Activated T-helper 9 cell treated with anti-CD3 and anti-CD28 coated beads, Interleukin-2, amount 50 U/mL, for 16 hours (primary cell): ENCODE measurements around the gene RLN2.
"Not testable (repeated sequence)": the region's sequence is repeated elsewhere in the genome, so short reads cannot be mapped to it uniquely, and the experiment has no call there.

Experiments used
- DNase-seq: peaks from one replicate; pipeline ENCODE4 v3.0.0-alpha.2; 2020; ENCODE audit warnings: low read depth

Gene RLN2

GRCh38 chr9:5303840-5304795 is at the start of gene RLN2:
TSS of gene RLN2 (minus strand) at chr9:5304716. CDS start at chr9:5304580, 136 bp downstream.
- DNase-seq, result not testable (repeated sequence)

DNA sequence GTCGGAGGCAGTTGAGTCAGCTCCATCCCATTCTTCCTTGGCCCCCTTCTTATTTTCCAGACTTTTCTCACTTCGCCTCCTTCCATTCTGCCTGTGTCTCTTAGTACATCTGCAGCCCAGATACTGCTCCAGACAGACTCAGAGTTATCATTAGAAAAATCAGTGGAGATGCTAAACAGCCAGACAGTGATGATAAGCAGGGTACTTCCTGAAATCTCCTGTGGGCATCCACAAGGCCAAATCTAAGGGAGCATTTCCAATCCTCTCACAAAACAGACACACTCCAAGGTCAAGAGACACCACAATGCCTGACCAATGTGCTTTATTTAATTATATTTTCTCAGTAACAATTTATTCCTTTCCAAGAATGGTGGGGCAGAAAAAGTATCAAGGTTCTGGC is 49.7 kb upstream of the RLN2 start:
- no peak for DNase-seq

DNA sequence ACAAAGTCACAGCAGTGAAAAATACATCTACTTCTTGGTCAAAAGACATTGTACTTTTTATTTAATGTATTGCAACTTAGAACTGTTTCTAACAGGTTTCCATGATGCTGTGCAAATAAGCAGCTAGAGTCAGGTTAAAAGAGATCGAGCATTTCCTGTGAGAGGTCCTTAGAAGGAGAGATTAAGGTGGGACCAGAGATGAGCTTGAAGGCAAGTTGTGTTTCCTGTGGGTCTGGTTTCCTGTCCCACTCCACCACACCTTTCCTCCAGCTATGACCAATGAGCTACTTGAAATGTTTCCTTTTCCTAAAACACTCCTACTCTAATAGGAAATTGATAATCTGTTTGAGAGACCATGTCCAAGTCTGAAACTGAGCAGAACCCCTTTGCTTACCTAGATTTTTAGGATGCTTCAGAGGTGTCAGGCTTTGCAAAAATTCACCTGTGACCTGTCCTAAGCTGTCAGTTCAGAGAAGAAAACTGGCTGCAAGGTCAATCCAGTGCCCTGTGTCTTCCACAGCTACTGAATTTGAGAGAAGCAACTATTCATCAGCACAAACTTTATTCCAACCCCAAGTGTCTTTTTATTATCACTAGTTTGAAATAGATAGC is 48.2 kb upstream of the RLN2 start:
- no peak for DNase-seq

- not testable (repeated sequence) for DNase-seq
These were observed 34.8 kb upstream of the RLN2 start, which contains the start of gene RLN1 for GRCh38 chr9:5338992-5339981. TSS of gene RLN1 (minus strand) at chr9:5339876. CDS start at chr9:5339746, 130 bp downstream.

- DNase-seq, result no peak
These were observed 32.2 kb upstream of the RLN2 start for GRCh38 chr9:5336688-5337087.

DNA sequence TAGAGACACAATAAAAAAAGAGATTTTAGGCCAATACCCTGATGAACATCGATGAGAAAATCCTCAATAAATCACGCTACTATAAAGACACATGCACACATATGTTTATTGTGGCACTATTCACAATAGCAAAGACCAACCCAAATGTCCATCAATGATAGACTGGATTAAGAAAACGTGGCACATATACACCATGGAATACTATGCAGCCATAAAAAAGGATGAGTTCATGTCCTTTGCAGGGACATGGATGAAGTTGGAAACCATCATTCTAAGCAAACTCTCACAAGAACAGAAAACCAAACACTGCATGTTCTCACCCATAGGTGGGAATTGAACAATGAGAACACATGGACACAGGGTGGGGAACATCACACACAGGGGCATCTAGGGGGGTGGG is 26.8 kb upstream of the RLN2 start:
- not testable (repeated sequence) for DNase-seq

GRCh38 chr9:5326893-5327548 is 22.5 kb upstream of the RLN2 start:
- DNase-seq, result no peak

- no peak for DNase-seq
These were observed 21.7 kb upstream of the RLN2 start for GRCh38 chr9:5326187-5326586.

DNA sequence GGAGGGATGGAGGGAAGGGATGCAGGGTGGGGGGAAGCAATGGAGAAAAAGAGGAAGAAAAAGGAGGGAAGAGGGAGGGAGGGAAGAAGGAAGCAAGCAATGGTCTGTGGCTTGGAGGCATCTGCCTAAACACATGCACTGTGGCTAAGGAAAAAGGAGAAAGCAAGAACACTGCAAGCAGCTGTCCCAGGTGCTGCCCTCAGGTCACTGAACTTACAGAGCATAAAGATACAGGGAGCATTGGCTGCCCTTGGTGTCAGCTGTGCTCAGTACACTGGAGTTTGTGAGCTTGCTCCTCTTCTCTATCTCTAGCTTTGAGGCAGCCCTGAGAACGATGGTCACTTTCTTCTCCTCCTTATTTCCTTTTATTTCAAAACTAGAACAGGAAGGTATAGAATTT is 17.1 kb upstream of the RLN2 start:
- DNase-seq, result not testable (repeated sequence)

DNA sequence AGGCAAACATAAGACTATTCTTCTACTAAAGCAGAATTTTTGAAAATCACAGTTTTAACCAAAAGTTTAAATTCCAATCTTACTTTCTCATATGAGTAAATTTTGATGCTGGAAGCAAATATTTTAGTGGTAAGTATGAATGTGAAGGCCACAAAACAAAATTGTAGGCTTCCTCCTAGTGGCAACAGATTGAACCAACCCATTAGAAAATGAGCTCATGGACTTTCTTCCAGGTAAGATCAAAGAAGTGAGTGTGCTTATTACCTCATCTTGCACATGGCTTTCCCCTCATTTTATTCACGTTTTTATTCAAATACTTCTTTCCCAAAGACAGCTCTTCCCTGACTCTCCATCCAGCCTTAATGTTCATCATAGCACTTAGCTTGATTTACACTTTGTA is 16.5 kb upstream of the RLN2 start:
- DNase-seq, result no peak

DNA sequence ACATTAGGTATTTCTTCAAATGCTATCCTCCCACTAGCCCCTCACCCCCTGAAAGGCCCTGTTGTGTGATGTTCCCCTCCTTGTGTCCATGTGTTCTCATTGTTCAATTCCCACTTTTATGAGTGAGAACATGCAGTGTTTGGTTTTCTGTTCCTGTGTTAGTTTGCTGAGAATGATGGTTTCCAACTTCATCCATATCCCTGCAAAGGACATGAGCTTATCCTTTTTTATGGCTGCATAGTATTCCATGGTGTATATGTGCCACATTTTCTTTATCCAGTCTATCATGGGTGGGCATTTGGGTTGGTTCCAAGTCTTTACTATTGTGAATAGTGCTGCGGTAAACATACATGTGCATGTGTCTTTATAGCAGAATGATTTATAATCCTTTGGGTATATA is 11.9 kb upstream of the RLN2 start:
- DNase-seq, result not testable (repeated sequence)

DNA sequence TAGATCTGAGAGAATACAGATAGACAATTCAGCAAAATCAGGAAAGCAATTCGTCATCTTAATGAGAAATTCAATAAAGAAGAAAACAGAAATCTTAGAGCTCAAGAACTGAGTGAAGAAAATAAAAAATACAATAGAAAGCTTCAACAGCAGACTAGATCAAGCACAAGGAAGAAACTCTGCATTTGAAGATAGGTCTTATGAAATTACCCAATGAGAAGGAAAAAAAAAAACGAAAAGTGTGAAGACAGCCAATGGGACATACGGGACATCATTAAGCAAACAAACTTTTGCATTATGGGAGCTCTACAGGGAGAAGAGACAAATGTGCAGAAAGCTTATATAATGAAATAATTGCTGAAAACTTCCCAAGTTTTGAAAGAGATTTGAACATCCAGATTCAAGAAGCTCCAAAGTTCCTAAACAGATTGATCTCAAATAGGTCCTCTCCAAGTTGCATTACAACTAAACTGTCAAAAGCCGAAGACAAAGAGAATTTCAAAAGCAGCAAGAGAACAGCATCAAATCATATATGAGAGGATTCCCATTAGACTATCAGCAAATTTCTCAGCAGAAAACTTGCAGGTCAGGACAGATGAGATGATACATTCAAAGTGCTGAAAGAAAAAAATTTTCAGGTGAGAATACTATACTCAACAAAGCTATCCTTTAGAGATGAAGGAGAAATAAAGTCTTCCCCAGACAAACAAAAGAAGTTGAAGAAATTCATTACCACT is 10.8 kb upstream of the RLN2 start:
- DNase-seq, result no peak

GRCh38 chr9:5310851-5311250 is 6.3 kb upstream of the RLN2 start:
- no peak for DNase-seq

DNA sequence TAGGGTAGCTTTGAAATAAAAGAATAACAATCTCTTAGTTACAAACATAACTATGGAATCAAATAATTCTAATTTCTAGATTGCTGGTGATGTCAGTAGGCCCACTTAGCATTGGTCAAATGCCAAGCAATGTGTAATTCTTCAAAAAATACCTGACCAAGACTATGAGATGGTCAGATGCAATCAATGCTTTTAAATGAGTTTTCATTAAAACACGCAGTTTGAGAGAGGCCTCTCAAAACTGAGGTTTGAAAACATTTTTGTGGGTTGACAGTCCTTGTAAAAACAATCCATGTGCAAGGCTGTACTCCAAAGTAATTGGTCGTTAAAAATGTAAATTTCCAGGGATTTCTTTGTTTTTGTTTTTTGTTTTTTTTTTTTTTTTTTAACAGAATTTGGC is 1.2 kb upstream of the RLN2 start:
- no peak for DNase-seq

- DNase-seq, result no peak
These were observed 3.0 kb downstream of the RLN2 start for GRCh38 chr9:5301544-5301943.

- DNase-seq, result no peak
These were observed 12.4 kb downstream of the RLN2 start for GRCh38 chr9:5292141-5292540.

DNA sequence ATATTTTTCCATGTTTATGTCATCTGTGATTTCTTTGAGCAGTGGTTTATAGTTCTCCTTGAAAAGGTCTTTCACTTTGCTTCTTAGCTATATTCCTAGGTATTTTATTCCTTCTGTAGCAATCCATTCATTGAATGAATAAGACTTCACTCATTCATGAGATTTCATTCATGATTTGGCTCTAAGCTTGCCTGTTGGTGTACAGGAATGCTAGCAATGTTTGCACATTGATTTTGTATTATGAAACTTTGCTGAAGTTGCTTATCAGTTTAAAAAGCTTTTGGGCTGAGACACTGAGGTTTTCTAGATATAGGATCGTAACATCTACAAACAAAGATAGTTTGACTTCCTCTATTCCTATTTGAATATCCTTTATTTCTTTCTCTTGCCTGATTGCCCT is 15.9 kb downstream of the RLN2 start:
- no peak for DNase-seq

DNA sequence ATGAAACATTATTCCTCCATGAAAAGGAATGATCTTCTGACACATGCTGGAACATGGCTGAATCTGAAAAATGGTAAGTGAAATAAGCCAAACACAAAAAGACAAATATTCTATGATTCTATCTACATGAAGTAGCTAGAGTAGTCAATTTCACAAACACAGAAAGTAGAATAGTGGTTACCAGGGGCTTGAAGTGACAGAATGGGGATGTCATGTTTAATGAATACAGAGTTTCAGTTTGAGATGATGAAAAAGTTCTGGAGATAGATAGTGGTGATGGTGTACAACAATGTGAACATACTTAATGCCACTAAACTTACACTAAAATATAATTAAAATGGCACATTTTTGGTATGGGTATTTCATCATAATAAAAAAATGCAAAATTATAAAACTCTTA is 18.3 kb downstream of the RLN2 start:
- DNase-seq, result no peak

DNA sequence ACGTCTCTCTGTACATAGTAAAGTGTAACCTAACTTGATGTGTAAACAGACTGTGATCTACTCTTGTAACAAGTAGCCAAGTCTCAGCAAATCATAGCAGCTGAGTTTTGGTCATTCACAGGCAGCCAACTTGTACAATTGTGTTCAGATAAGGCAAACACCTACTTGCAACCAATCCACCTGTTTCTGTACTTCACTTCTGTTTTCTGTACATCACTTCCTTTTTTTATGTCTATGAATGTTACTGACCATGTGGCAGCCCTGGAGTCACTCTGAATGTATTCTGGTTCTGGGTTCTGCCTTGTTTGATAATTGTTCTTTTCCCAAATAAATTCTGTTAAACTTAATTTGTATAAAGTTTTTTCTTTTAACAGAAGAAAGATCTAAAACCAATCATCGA is 26.0 kb downstream of the RLN2 start:
- no peak for DNase-seq

GRCh38 chr9:5274770-5275169 is 29.7 kb downstream of the RLN2 start:
- DNase-seq, result no peak

- no peak for DNase-seq
These were observed 35.2 kb downstream of the RLN2 start for GRCh38 chr9:5269249-5269715.
